PC-9 (cell line): ENCODE data around the gene MFSD6. TPM values are rescaled to one million over a fixed set of nuclear protein-coding genes. Genes with fewer than 3 reads are reported as not detected.

ENCODE experiments used
- BruUV-seq: library from RNA; stranded (reverse); fragments of 400-500 nt; replicated peaks from 2 replicates; lab custom pipeline; 2021; lab: Mats Ljungman, UMichigan
- CTCF ChIA-PET: fragments of 300-600 bp; sonication (Branson Sonifier 250); formaldehyde crosslinking; loops from one replicate; lab custom pipeline; 2022; ENCODE audit warnings: antibody characterized with exemption; lab: Charles Lee
- POLR2A ChIA-PET: fragments of 300-600 bp; sonication (Branson Sonifier 250); formaldehyde crosslinking; loops from one replicate; lab custom pipeline; 2022; ENCODE audit warnings: antibody characterized with exemption; ENCODE audit not compliant: unreplicated experiment; lab: Charles Lee
- DNase-seq, 2 experiments: peaks; one replicate each; pipeline versions ENCODE4 v3.0.0 to v3.0.0-alpha.2; 2015 to 2022; ENCODE audit warnings: mixed read lengths in 1 of 2
- H2AFZ ChIP-seq: fragments of 200-600 bp; sonication (generic); 2 replicates; pipeline ENCODE4 v1.8.1; 2017; ENCODE audit warnings: antibody characterized with exemption
- H3F3A ChIP-seq: fragments of 200-600 bp; sonication (generic); 2 replicates; pipeline ENCODE4 v1.8.1; 2017; ENCODE audit warnings: antibody characterized with exemption, mild to moderate bottlenecking, low read depth; ENCODE audit not compliant: insufficient read depth
- H3K27ac ChIP-seq: fragments of 200-600 bp; sonication (generic); 2 replicates; pipeline ENCODE4 v1.6.1; 2016; ENCODE audit warnings: mixed run types
- H3K27me3 ChIP-seq: fragments of 200-600 bp; sonication (generic); 2 replicates; pipeline ENCODE4 v1.6.1; 2016; ENCODE audit warnings: low read depth, mixed run types; ENCODE audit not compliant: insufficient read depth
- H3K36me3 ChIP-seq: fragments of 200-600 bp; sonication (generic); 2 replicates; pipeline ENCODE4 v1.6.1; 2016; ENCODE audit warnings: low read depth, mixed run types
- H3K4me1 ChIP-seq: fragments of 200-600 bp; sonication (generic); replicated peaks from 2 replicates; pipeline ENCODE4 v1.6.1; 2016; ENCODE audit warnings: mixed run types; ENCODE audit not compliant: insufficient read depth
- H3K4me2 ChIP-seq: fragments of 200-600 bp; sonication (generic); 2 replicates; pipeline ENCODE4 v1.6.1; 2017; ENCODE audit warnings: mixed run types
- H3K4me3 ChIP-seq: fragments of 200-600 bp; sonication (generic); 2 replicates; pipeline ENCODE4 v1.6.1; 2016; ENCODE audit warnings: mixed run types
- H3K79me2 ChIP-seq: fragments of 200-600 bp; sonication (generic); 2 replicates; pipeline ENCODE4 v1.6.1; 2017; ENCODE audit warnings: low read depth, mixed run types
- H3K9me2 ChIP-seq: fragments of 200-600 bp; sonication (generic); 2 replicates; pipeline ENCODE4 v1.8.1; 2017; ENCODE audit warnings: mild to moderate bottlenecking; ENCODE audit not compliant: insufficient read depth
- H3K9me3 ChIP-seq: fragments of 200-600 bp; sonication (generic); 2 replicates; pipeline ENCODE4 v1.8.1; 2016; ENCODE audit warnings: low read depth; ENCODE audit not compliant: insufficient read depth
- H4K20me1 ChIP-seq: fragments of 200-600 bp; sonication (generic); 2 replicates; pipeline ENCODE4 v1.8.1; 2017; ENCODE audit not compliant: insufficient read depth
- CTCF ChIP-seq: fragments of 200-600 bp; sonication (generic); conservative IDR thresholded peaks from 2 replicates; pipeline ENCODE4 v1.6.1; 2017; ENCODE audit warnings: mixed run types, antibody characterized with exemption, mild to moderate bottlenecking, moderate library complexity
- EZH2 ChIP-seq: fragments of 200-600 bp; sonication (generic); IDR thresholded peaks from 2 replicates; pipeline ENCODE4 v1.8.0; 2017; ENCODE audit warnings: antibody characterized with exemption, low read depth
- intact Hi-C: fragments of 100-400 bp; cut with micrococcal nuclease; formaldehyde crosslinking; loops from one replicate; pipeline ENCODE4 v1.10.0; 2022; ENCODE audit not compliant: unreplicated experiment
- total RNA-seq: library from RNA; stranded (reverse); gene quantifications from 2 replicates; pipeline ENCODE4 v1.2.3, GENCODE V29; 2021

Gene MFSD6
- total RNA-seq, 1 experiment from 2014 or later: 15.6 TPM

DNA sequence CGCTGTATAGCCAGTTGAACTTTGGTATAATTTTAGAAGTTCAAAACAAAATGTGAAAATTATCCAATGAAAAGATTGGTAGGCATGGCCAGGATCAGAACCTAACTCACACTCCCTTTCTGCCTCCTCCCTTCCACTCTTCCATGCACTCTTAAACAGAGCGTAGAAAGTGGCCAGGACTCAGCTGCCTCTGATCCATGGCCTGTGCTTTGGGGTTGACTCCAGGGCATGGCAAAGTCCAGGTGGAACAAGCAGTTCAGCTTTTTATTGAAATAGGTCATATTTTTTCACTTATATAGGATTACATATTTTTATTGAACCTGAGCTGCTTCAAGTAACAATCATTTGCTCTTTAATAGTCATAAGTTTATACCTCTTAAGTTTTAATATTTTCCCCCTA, 38.5 kb upstream of the MFSD6 start:
- no TSS peak for BruUV-seq
- DNase-seq: no peak
- ChIA-PET CTCF (no interaction called here), POLR2A (no interaction called here)
- Histone ChIP-seq H3K27me3 (no peaks in the 10 kb centered on the region), H3K9me2 (no peaks in the 10 kb centered on the region), H2AFZ (no peak overlapping the region), H3K4me1 (no peaks in the 10 kb centered on the region), H3K27ac (no peak overlapping the region), H3K9me3 (no peaks in the 10 kb centered on the region), H3K4me3 (no peak overlapping the region), H3K79me2 (no peaks in the 10 kb centered on the region), H3K36me3 (no peaks in the 10 kb centered on the region), H3K4me2 (no peak overlapping the region), H3F3A (no peaks in the 10 kb centered on the region), H4K20me1 (no peaks in the 10 kb centered on the region)
- TF ChIP-seq CTCF: no peak
- no peak for TF ChIP-seq EZH2
- intact Hi-C loops: no loop called here

GRCh38 chr2:190376083-190376482, 32.1 kb upstream of the MFSD6 start:
- CTCF ChIA-PET: interaction anchor here (0.6 kb wide), 1 partner anchor 61 kb away, joined by 3 read pairs; no protein-coding TSS in a partner anchor
- H3K27me3 ChIP-seq: no peaks in the 10 kb centered on the region
- H3K9me2 ChIP-seq: no peaks in the 10 kb centered on the region
- no peaks in the 10 kb centered on the region for H4K20me1 ChIP-seq
- POLR2A ChIA-PET: no interaction called here
- TF ChIP-seq EZH2 (no peak), CTCF (no peak)
- no peaks in the 10 kb centered on the region for H3K36me3 ChIP-seq
- H3K4me2 ChIP-seq: no peak overlapping the region
- no peaks in the 10 kb centered on the region for H3K4me1 ChIP-seq
- H3K4me3 ChIP-seq: no peak overlapping the region
- no peaks in the 10 kb centered on the region for H3K9me3 ChIP-seq
- intact Hi-C loops: no loop called here
- no peak for DNase-seq
- no peaks in the 10 kb centered on the region for H3K79me2 ChIP-seq
- no peak overlapping the region for H2AFZ ChIP-seq
- H3F3A ChIP-seq: no peaks in the 10 kb centered on the region
- no TSS peak for BruUV-seq
- H3K27ac ChIP-seq: no peak overlapping the region

DNA sequence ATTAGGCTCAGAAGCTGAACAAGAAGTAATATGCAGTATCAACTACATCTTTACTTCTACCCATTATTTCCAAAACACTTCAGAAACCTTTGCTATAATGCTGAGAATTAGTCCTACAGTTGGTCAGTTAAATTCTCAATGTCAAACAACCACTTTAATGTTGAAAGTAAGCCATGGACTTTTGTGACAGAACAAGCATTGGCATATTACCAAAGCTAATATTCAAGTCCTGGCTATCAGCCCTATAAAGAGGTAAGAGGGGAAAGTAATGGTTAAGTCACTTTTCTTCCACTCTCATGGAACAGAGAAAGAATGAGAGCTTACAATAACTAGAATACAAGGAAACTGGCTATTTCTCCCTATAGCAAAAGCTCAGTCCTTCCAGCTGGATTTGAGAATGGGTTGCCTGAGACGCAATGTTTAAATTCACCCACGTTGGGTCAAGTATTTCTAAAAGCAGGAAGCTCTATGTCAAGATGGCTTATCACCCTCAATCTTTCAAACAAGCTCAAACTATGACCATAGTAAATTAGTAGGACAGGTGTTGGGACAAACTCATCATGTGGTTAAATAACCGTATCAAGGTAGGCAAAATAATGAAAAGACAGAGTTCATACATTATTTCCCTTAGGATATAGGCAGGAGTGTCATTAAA, 31.4 kb upstream of the MFSD6 start:
- no peak overlapping the region for H3K4me3 ChIP-seq
- no peak overlapping the region for H3K4me2 ChIP-seq
- H4K20me1 ChIP-seq: no peaks in the 10 kb centered on the region
- H3K36me3 ChIP-seq: no peaks in the 10 kb centered on the region
- no peaks in the 10 kb centered on the region for H3K27me3 ChIP-seq
- CTCF ChIA-PET: interaction anchor here (0.6 kb wide), 1 partner anchor 61 kb away, joined by 3 read pairs; no protein-coding TSS in a partner anchor
- TF ChIP-seq CTCF (no peak), EZH2 (no peak)
- H2AFZ ChIP-seq: no peak overlapping the region
- H3K9me3 ChIP-seq: no peaks in the 10 kb centered on the region
- H3K27ac ChIP-seq: no peak overlapping the region
- BruUV-seq: no TSS peak
- POLR2A ChIA-PET: no interaction called here
- no peaks in the 10 kb centered on the region for H3K79me2 ChIP-seq
- intact Hi-C loops: no loop called here
- no peaks in the 10 kb centered on the region for H3K9me2 ChIP-seq
- no peak for DNase-seq
- H3K4me1 ChIP-seq: no peaks in the 10 kb centered on the region
- no peaks in the 10 kb centered on the region for H3F3A ChIP-seq
